Left renal pelvis (tissue), 4 donors: ENCODE results near the gene GPRC6A. TPM values are rescaled to one million over a fixed set of nuclear protein-coding genes. Genes with fewer than 3 reads are reported as not detected.
A peak's percentile ranks its signal among the peaks of the same experiment; 100 is the strongest.

Experiments
- DNase-seq, 4 donors: peaks; one replicate each; pipeline ENCODE4 v3.0.0-alpha.2; 2013; ENCODE audit warnings: low read depth in 4 of 4, low spot score in 3 of 4
- polyA plus RNA-seq, 4 donors: library from polyadenylated mRNA; unstranded; fragments of 120-200 nt; gene quantifications; one replicate each; pipeline ENCODE4 v1.2.1, GENCODE V29; 2013; ENCODE audit not compliant: insufficient read length in 4 of 4

GPRC6A gene
- polyA plus RNA-seq, 4 donors = 0.33 to 0.43 TPM; not detected in 2

DNA sequence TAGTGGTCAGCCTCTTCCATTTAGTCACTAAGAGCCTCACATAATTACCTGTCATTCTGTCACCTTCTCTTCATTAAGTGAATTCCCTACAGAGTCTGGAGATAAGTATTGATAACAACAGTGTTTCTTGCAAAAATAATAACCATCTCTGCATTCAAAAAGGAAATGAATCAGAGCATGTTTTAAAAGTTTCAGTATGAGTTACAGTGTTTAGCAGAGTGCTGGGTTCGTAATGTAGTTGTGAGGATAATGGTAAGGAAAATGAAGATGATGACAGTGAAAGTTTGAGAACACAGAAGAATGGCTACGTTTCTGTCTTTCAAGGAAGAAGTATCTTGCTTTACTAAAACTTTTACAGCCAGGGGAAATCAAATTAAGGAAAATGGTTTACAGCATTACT is 31.3 kb downstream of the GPRC6A start:
- no peak for DNase-seq

DNA sequence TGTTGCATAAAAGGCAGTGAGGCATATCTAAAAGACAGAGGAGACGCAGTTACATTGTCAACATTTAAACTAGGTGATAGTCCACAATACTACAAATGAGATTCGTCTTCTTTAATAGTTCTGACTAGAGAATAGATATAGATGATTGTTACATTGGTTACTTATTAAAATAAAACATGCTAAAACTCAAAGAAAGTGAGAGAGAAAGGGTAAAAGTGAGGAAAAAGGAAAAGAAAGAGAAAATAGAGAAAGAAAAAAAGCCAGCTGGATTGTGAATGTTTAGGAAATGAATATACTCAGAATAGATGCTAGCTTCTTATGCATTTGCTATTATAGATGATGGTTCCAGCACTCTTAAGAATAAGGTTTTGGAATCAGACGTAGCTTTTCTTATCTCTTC is 35.7 kb downstream of the GPRC6A start:
- DNase-seq = no peak

DNA sequence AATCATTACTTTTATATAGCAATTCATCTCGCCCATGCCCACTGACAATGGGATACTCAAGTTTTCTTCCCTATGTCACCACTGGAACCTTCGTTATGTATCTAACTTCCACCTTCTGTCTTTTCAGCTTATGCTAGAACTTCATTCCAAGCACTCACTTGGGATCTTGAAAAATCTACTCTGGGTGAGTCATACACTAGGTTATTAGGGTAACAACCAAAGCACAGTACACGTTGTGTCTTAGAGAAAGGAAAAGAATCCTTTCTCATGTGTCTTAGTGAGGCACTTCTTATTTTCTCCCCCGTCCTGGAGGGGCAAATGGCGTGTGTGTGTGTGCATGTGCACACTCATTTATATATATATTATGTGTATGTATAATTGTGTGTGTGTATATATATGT is 45.0 kb downstream of the GPRC6A start:
- DNase-seq = no peak

DNA sequence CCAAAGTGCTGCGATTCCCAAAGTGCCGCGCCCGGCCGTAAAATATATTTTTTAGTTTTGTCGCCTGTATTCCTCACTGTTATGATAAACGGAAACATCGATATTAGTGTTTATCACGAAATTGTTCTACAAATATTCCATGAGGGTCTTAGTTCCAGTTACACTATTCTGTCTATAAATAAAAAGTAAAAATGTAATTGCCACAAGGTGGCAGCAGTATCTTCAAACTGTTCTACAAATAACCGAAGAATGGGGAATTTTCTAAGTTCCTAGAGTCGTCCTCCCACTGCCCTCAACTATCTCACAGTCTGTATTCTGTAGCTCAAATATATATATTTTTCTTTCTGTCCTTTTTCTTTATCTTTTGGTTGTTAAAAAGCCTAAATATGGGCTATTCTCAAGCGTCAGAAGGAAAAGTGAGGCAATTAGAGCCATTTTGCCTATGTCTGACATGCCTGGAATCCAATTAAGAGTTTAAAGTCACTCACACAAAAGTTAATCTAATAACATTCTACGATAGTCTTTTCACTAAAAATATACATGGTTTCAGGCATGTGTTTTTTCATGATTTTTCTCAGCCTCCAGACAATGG is 49.2 kb downstream of the GPRC6A start:
- peak in 2 of 4 donors; percentile 14 to 22 for DNase-seq

GRCh38 chr6:116773886-116774285 is 55.0 kb downstream of the GPRC6A start:
- DNase-seq = no peak

DNA sequence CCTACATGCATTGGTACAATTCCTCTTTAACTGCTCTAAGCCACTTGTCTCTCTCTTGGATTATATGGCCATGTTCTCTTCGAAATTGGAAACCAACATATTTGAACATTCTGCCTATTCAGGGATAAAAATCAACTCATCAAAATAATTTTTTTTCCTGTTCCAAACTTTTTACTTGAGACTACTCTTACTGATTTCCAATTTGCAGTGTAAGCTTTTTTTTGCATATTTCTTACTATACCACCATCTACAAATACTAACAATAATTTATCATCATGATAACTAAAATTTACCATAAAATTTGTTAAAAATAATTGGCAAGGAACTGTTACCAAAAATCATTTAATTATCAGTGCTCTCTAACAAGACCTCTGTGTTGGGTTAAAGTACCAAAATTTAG is 56.4 kb downstream of the GPRC6A start:
- no peak for DNase-seq

DNA sequence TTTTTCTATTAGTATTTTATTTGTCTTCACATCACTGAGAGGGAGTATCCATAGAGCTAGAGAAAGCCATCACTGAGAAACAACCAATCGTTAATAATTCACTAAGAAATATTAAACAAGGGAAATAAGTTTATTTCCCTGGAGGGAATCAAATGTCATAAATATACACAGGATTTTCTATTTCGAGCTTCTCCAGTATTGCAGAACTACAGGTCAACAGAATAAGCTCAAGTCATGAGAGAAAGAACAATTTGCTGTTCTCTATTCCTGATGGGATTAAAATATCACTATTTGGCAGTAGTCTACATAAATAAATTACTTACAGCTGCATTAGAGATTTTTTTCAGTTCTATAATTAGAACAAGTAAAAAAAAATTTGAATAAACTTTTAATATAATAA is 61.2 kb downstream of the GPRC6A start:
- DNase-seq = no peak

DNA sequence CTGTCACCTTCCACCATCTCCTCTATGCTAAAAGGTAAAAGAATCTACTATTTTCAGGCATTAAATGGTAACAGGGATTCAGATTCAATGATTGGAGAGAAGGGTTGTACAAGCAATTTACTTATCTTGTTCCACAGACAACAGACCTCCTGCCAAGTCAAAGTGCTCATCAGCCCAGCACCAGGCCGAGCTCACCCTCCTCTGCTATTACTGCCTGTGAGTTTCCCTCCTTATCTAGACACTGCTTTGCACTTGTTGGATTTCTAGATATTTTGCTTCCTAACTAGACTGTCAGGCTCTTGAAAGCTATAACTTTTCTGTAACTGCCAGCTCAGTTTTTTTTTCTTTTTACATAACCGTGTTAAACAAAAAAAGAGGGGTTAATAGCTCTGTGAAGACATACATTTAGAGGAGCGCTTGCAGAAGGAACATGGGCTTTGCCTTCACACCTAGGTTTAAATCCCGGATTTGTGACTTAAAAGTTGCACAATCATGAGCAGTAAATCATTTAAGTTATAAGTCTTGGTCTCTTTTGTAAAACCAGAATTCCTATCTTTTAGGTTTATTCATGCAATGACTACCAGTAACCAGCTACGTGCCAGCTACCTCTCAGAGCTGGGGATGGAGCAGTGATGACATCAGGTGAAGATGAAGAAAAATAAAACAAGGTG is 62.2 kb downstream of the GPRC6A start:
- DNase-seq = no peak

DNA sequence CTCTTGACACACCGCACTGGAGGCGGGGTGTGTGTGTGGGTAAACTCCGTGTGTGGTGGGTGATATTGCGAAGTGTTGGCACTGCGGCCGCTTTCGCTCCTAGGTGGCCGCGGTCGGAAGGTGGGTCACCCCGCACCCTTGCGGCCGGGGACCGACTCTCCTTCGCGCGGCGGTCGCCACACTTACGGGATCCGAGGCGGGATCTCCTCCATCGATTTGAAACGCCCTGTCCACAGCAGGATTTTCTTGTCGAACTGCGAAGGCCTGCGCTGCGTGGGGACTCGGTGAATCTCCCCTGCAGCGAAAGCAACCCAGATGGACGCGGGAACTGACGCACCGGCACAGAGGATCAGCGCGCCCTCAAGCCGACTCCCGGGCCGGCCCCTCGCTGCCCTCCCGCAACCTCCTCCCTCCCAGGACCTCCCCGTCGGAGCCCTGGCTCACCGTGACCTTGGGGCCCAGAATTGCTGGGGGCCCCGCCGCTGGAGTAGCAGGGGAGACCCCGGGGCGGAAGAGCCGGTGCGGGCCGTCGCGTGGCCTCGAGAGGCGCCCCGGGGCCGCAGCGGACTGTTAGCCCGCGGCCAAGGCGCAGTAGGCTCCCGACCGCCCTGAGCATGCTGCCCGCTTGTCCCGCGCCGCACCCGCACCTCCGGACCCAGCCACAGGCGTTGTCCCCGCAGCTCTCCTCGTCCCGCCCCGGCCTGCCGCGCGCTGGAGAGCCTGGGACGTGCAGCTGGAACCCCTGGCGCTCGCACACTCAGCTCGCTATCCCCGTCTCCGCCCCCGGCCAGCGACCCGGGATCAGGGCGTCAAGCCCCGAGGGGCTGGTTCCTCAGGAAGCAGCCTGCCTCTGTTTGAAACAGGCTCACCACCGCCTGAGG is 63.7 kb downstream of the GPRC6A start, which contains the start of gene FAM162B:
Gene FAM162B, minus strand, starts transcription at position 759 of the 881 bp plus-strand sequence. Its CDS starts 143 bp downstream, at position 616.
- peak in 1 of 4 donors; percentile 10 for DNase-seq

DNA sequence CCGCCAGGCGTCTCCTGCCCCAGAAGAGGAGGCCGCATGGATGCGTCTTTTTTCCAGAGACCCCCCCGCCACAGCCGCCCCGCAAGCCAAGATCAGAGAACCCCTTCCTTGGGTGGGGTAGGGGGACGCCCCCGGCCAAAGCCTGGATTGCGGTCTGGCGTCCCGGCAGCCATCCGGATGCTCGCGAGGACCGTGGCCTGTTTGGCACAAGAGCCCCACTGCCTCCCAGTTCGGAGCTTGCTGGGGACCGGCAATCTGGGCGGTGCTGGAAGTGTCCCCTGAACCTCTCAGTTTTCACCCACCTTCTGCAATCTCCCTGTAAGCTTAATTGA is 64.3 kb downstream of the GPRC6A start:
- DNase-seq = peak in 1 of 4 donors; percentile 18

GRCh38 chr6:116763906-116764628 is 64.8 kb downstream of the GPRC6A start:
- DNase-seq = no peak

DNA sequence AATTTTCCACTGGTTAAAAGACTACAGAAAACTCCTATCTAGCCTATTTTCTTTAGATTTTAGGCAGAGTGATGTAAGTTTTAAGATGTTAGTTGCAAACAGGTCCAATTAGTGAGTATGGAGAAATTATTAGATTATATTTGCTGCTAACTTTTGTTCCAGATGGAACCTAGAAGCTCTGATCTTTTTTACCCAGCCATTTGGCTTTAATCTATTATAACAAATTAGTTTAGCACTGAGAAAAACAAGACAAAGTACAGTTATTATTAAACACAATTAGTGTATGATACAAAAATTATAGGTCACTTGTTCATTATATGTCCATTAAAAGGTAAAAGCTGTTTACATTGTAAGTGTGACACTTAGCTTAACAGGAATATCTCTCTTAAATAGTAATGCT is 65.8 kb downstream of the GPRC6A start:
- no peak for DNase-seq

GRCh38 chr6:116762235-116762634 is 66.6 kb downstream of the GPRC6A start:
- no peak for DNase-seq

DNA sequence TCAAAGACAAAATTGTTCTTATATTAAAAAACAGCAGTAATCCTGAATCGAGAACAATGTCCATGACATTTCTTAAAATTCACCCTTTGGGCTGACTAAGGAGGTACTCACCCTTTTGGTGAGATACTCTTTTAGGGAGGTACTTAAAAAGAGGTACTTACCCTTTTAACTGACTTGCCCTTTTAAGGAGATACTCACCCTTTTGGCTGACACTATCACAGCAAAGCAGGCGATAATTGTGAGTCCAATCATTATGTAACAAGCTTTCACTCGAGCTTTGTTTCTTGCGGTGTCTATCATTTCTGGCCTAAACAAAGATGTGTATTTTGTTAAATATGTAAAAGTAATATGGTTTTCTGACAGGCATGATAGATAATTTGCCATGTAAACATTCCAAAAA is 67.1 kb downstream of the GPRC6A start:
- DNase-seq = no peak

GRCh38 chr6:116745176-116745575 is 83.7 kb downstream of the GPRC6A start:
- no peak for DNase-seq

Other genes with a start within 250 kb of the GPRC6A start
- gene RSPH4A, start 212.6 kb downstream of the GPRC6A start, polyA plus RNA-seq = 1 to 10 TPM; 1.0 to 3.5 (median 2.4) TPM
- gene ZUP1, start 160.3 kb downstream of the GPRC6A start, polyA plus RNA-seq = 10 to 100 TPM in 3 of 4 donors, 1 to 10 TPM in 1; 9.4 to 14.9 (median 13.8) TPM
- 10 to 100 TPM; 17.1 to 25.8 (median 19.9) TPM for gene KPNA5, start 147.9 kb downstream of the GPRC6A start, polyA plus RNA-seq
- 1 to 10 TPM; 1.6 to 9.1 (median 7.7) TPM for gene FAM162B, start 63.4 kb downstream of the GPRC6A start, polyA plus RNA-seq
- under 1 TPM in 2 of 4 donors, not detected in 2; 0.06 TPM for gene RFX6, start 48.2 kb upstream of the GPRC6A start, polyA plus RNA-seq